ENCODE results near the gene PPP1R14C. TPM values are rescaled to one million over a fixed set of nuclear protein-coding genes. Genes with fewer than 3 reads are reported as not detected.

Gene PPP1R14C
- total RNA-seq, 3 donors from 2014 or later = 3.3 to 5.6 TPM; not detected in 1

- no peaks in the 10 kb centered on the region for H3K27me3 ChIP-seq
- no peak for DNase-seq (ENCODE audit: low spot score in 2 of 2)
- H3K4me1 ChIP-seq = no peaks in the 10 kb centered on the region
- no peaks in the 10 kb centered on the region for H3K36me3 ChIP-seq
- intact Hi-C loops (cut with DNase I; ENCODE audit: low total_unique reads) = no loop called here
- TF ChIP-seq POLR2A (IDR thresholded peaks at IDR 0.05) = no peak
- no peak overlapping the region for H3K4me3 ChIP-seq
- H3K9me3 ChIP-seq = peaks cover 0 to 5% of the 10 kb centered on the region in 2 donors
- no peak overlapping the region for H3K27ac ChIP-seq
Measured at GRCh38 chr6:150243620-150244314, 100.9 kb downstream of the PPP1R14C start.

GRCh38 chr6:150245148-150245935 lies 102.5 kb downstream of the PPP1R14C start:
- H3K4me1 ChIP-seq = no peaks in the 10 kb centered on the region
- no peak for TF ChIP-seq POLR2AphosphoS5 (IDR thresholded peaks at IDR 0.05)
- no peak for TF ChIP-seq CTCF (IDR thresholded peaks at IDR 0.05)
- no peak for TF ChIP-seq POLR2A (IDR thresholded peaks at IDR 0.05)
- no peak overlapping the region for H3K4me3 ChIP-seq
- H3K36me3 ChIP-seq = no peaks in the 10 kb centered on the region
- DNase-seq (ENCODE audit: low spot score in 2 of 2) = no peak
- H3K27me3 ChIP-seq = no peaks in the 10 kb centered on the region
- intact Hi-C loops (cut with DNase I; ENCODE audit: low total_unique reads) = no loop called here
- peaks cover 0 to 5% of the 10 kb centered on the region in 2 donors for H3K9me3 ChIP-seq
- no peak overlapping the region for H3K27ac ChIP-seq

GRCh38 chr6:150247803-150248202 lies 105.0 kb downstream of the PPP1R14C start:
- TF ChIP-seq POLR2A (IDR thresholded peaks at IDR 0.05) (no peak), POLR2AphosphoS5 (IDR thresholded peaks at IDR 0.05) (no peak), CTCF (IDR thresholded peaks at IDR 0.05) (no peak)
- intact Hi-C loops (cut with DNase I; ENCODE audit: low total_unique reads) = no loop called here
- Histone ChIP-seq H3K27me3 (no peaks in the 10 kb centered on the region), H3K36me3 (no peaks in the 10 kb centered on the region), H3K9me3 (peaks cover 0 to 5% of the 10 kb centered on the region in 2 donors), H3K4me3 (no peak overlapping the region), H3K27ac (no peak overlapping the region), H3K4me1 (no peaks in the 10 kb centered on the region)
- no peak for DNase-seq (ENCODE audit: low spot score in 2 of 2)

- no peaks in the 10 kb centered on the region for H3K4me1 ChIP-seq
- H3K4me3 ChIP-seq = no peak overlapping the region
- no peak overlapping the region for H3K27ac ChIP-seq
- no peak for DNase-seq (ENCODE audit: low spot score in 2 of 2)
- intact Hi-C loops (cut with DNase I; ENCODE audit: low total_unique reads) = no loop called here
- peaks cover 0 to 5% of the 10 kb centered on the region in 2 donors for H3K9me3 ChIP-seq
- TF ChIP-seq POLR2A (IDR thresholded peaks at IDR 0.05) = no peak
- no peak for TF ChIP-seq POLR2AphosphoS5 (IDR thresholded peaks at IDR 0.05)
- no peak for TF ChIP-seq CTCF (IDR thresholded peaks at IDR 0.05)
- H3K27me3 ChIP-seq = no peaks in the 10 kb centered on the region
- no peaks in the 10 kb centered on the region for H3K36me3 ChIP-seq
Measured at GRCh38 chr6:150248300-150248699, 105.5 kb downstream of the PPP1R14C start.

- H3K4me3 ChIP-seq = no peak overlapping the region
- no peak for TF ChIP-seq POLR2AphosphoS5 (IDR thresholded peaks at IDR 0.05)
- TF ChIP-seq CTCF (IDR thresholded peaks at IDR 0.05) = no peak
- TF ChIP-seq POLR2A (IDR thresholded peaks at IDR 0.05) = no peak
- H3K36me3 ChIP-seq = no peaks in the 10 kb centered on the region
- H3K27me3 ChIP-seq = no peaks in the 10 kb centered on the region
- no peaks in the 10 kb centered on the region for H3K4me1 ChIP-seq
- H3K27ac ChIP-seq = no peak overlapping the region
- intact Hi-C loops (cut with DNase I; ENCODE audit: low total_unique reads) = no loop called here
- H3K9me3 ChIP-seq = peaks cover 0 to 5% of the 10 kb centered on the region in 2 donors
- DNase-seq (ENCODE audit: low spot score in 2 of 2) = no peak
Measured at GRCh38 chr6:150249261-150249660, 106.4 kb downstream of the PPP1R14C start.

All from breast epithelium (tissue), 4 donors.